HG03039 (cell line): ENCODE results near the gene FAM170A.
A peak's percentile ranks its signal among the peaks of the same experiment; 100 is the strongest.

Source experiments
- ATAC-seq: cut with Tn5 transposase; IDR thresholded peaks from one replicate; pipeline ENCODE4 v1.9.1; 2021; ENCODE audit warnings: mild to moderate bottlenecking, moderate library complexity; ENCODE audit not compliant: unreplicated experiment

Gene FAM170A, protein sequence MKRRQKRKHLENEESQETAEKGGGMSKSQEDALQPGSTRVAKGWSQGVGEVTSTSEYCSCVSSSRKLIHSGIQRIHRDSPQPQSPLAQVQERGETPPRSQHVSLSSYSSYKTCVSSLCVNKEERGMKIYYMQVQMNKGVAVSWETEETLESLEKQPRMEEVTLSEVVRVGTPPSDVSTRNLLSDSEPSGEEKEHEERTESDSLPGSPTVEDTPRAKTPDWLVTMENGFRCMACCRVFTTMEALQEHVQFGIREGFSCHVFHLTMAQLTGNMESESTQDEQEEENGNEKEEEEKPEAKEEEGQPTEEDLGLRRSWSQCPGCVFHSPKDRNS

DNA sequence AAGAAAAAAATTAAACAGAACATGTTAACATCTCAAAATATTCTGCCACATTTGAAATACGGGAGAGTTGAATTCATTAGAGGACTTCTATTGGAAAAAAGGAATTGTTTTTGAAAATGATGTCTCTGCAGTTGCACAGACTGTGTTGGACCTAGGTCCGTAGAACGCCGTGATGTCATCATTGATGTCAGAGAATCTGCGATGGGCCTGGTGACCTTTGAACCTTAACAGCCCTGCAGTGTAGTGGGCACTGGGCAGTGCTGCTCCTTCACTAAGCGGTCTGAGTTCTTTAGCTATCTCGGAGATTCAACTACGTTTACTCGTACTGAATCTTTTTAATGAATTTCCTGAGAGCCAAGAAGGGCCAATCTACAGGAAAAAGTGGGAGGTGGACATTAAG is at the start of gene FAM170A:
FAM170A (plus strand) TSS at position 220 of the 400 bp plus-strand sequence. CDS start 211 bp downstream, outside the sequence.
- no peak for ATAC-seq

DNA sequence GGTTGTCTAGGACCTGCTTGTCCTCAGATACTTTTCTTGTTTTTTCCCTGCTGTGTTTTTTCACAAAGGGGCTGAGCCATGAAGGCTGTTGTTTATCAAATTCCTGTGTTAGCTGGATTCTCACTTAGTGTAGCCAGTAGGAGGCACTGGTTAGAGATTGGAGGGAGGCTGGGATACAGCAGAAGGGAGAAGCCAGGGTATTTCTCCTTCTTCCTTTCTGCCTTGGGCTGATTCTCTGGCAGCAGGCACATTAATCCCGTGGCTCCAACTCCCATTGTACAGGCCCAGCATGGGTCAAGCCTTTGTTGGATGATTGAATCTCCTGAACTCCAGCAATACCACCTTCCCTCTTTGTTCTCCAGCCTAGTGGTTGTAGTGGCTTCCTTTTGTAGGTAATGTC is 46.4 kb upstream of the FAM170A start:
- no peak for ATAC-seq

DNA sequence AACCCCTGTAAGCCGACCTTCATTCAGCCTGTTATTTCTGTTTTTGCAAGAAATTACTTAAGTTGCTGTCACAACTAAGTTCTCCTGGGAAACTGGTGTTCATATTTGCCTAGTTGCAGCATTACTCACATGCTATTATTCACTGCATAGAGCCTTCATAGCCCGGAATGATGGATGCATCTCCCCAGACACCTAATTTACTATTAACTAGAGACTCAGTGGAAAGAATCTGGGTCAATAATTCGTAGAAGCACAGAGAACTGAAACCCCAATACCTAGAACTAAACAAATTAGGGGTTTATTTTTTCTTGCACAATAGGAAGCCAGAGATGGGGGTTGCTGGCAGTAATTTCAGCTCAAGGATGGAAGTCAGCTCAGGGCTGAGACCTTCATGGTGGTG is 45.7 kb upstream of the FAM170A start:
- peak; percentile 55 for ATAC-seq

DNA sequence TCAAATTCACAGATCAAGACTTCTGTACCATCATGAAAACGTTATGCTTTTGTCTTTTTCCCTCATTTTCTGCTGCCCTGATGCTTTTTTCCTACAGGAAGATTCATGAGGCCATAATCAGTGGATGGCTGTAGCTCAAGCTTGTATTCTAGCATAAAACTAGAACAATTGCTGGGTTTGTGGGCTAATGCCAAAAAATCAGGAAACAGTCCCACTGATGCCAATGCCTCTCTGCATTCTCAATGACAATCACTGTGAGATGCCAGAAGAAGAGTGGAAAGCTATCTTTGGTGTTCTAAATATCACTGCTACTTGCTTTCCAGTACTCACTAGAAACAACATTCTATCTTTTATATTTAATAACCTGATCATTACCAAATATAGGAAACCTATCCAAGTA is 33.3 kb upstream of the FAM170A start:
- ATAC-seq, result no peak

DNA sequence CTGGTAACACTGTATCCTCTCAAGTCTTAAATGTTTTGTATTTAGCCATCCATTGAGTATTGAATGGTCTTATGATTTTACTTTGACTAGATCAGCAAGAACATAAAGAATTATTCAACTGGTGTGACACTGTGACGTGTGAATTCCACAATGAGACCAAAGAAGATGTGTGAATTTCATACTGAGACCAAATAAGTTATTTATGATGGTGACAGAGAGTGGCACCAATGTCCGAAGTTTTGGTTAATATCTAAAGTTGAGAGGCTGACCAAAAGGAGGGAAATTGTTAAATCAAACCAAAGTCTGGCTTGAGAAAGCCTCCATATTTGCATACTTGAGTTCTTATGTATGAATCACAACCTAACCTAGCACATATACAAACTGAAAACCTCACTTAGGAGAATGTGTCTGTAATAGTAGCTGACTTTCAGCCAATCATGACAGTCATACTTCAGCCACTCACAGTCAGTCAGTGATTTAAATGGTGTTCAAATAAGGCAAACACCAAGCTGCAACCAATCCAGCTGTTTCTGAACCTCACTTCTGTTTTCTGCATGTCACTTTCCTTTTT is 31.5 kb upstream of the FAM170A start:
- no peak for ATAC-seq

DNA sequence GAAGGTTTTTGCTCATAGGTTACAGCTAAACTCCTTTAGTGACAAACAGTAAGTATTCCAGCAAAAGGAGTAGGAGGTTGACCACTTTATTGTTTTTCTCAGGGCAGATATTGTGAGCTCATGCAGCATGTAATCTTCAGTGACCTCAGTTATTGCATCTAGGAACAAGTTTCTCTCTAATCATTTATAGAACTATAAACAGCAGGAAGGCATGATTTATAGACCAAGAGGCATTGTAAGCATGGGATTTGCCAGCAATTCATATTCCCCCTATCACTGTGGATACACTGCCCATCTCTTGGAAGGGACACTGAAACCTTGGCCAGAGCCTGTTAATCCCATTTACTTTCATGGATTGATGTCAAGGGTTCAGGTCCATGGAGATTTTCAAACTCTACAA is 15.4 kb upstream of the FAM170A start:
- ATAC-seq, result no peak

DNA sequence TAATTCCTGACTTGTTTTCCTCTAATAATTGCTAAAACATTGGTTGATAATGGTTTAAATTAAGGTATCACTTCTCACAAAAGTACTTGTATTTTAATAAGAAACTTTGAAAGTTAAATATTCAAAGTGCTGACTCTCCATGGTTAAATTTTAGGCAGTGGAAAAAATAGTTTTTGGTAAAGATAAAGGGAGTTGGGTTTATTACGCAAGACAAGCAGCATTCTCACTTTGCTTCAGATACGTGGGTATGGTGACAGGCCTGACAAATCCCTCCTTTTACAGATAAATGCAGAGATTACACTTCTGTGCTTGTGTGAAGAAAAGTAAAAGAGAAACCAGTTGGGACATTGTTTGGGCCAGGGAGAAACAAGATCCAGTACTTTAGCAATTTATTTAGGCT is 14.5 kb upstream of the FAM170A start:
- ATAC-seq, result no peak

DNA sequence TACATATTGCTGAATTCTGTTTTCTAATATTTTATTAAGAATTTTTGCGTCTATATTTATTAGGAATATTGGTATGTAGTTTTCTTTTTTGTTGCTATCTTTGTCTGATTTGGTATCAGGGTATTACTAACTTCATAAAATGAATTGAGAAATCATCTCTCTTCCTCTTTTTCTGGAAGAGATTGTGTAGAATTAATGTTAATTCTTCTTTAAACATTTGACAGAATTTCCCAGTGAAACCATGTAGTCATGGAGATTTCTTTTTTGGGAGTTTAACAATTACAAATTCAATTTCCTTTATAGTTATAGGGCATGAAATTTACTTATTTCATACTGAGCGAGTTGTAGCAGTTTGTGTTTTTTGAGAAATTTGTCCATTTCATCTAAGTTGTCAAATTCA is 3.3 kb upstream of the FAM170A start:
- no peak for ATAC-seq

DNA sequence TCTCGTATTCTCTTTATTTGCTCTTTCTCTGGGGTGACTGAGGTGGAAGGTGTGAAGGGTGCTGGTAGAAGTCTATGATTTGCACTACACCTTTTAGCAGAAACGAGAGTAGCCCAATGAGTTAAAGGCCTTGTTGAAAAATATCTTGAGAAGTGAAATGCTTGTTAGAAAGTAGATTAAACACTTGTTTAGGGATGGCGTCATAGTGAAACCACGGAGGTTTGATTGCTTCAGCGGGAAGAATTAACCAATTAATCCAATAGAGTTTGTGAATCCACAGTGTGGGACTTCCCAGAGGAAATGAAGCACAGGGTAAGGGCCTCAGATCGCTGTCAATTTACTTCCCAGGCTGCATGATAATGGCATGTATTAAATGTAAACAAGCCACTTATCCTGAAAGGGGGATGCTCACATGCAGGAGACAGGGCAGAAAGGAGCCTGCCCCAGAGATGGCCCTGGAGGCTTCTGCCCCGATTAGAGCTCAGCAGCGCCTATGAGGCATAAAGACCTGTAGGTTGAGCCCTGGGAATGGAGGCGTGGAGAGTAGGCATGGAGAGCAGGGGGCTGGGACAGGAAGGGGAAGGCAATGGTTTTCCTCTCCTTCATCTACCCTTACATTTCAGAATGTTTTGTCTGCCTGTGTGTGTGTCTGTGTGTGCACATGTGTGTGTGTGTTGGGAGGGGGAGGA is 1.5 kb downstream of the FAM170A start:
- no peak for ATAC-seq

DNA sequence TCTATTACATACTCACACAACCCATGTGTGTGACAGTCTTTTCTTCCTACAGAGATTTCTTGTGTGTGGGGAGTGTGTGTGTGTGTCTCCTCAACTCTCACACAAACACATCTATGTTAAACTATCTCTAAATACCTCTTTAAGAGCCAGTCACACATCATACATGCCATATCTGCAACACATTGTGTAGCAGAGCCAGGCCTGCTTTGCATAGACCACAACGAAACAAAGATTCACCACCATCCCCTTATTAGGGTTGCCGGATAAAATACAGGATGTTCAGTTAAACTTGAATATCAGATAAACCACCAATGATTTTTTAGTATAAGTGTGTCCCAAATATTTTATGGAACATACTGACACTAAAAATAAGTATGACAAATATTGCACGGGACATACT is 2.3 kb downstream of the FAM170A start:
- no peak for ATAC-seq

DNA sequence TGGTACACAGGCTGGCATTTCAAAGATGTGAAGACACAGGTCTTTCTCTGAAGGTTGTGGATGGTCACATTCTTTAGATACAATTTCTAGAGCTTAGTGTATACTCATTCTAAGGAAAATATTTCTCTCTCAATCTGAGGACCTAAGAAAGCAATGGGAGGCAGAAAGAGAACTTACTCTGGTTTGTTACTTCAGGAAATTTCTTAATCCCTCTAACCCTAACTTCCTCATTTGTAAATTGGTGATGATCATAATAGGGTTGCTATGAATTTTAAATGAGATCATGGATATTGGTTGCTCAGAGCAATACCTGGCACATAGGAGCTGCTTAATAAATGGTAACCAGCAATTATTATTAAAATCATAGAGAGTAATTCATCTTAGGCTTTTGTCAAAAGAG is 22.1 kb downstream of the FAM170A start:
- ATAC-seq, result no peak

DNA sequence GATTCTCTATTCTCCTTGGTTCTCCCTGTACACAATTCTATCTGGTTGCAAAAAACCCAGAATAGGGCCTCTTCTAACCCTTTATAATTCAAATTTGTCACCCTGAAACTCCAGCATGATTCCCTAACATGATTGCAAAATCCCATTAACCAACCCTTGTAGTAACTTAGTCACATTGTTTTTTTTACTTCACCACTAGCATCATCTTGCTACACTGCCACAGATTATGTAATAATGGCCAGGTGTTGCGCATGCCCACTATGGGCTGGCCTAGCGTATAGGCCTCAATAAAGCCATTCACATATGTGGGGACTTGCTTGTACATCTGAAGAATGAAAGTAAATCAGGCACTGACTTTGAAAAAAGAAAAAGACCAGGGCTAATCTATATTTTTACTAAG is 25.7 kb downstream of the FAM170A start:
- ATAC-seq, result no peak

DNA sequence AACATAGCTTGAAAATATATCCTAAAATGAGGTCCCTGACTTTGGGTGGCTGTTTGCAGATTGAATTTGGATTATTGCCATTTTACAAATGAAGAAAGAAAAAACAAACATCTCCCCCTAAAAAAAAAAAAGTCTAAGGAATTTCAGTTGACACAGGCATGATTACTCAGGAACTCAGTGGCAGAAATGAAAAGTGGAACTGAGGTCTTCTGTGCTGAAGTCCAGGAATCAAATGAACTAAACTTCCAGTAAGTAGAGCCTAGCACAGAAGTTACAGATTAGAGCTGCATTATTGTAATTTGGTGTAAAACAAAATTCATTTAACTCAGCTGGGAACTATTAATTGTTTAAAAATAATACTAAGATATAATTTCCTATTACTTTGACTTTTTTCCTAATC is 26.7 kb downstream of the FAM170A start:
- ATAC-seq, result no peak

DNA sequence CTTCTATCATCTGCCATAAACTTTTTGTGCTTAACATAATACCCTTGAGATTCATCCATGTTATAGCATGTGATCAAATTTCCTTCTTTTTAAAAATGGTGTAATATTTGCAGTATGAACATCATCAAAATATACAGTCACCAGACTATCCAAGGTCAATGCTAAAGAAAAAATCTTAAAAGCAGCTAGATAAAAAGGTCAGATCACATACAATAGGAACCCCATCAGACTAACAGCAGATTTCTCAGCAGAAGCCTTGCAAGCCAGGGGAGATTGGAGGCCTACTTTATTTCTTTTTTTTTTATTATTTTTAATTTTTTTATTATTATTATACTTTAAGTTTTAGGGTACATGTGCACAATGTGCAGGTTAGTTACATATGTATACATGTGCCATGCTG is 37.2 kb downstream of the FAM170A start:
- no peak for ATAC-seq

DNA sequence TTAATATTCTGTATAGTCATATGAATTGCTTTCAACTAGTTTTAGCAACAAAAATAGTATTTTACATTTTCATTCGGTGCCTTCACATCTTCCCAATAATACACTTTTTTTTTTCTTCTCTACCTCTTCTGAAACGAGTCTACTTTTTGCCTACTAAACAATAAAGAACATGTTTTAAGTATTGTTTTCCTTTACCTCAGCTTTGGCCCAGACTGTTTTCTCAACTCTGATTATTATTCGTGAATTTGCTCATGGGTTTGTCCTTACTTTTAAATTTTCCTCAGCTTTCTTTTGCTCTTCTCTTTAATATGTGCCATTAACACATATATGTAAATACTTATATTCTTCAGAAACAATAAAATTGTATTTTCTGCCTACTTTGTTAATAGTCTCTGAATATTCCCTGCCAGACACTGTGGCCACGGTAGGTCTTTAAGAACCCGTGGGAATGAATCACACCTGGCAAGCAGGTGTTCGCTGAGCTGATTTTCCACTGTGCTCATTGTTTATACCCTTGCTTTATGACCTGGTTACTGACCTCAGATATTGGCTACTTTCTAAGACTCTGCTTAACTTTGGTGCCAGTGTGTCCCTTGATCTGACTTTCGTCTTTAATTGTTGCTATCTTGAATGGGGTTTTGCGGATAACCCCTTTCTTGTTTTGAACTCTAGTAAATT is 49.1 kb downstream of the FAM170A start:
- no peak for ATAC-seq

DNA sequence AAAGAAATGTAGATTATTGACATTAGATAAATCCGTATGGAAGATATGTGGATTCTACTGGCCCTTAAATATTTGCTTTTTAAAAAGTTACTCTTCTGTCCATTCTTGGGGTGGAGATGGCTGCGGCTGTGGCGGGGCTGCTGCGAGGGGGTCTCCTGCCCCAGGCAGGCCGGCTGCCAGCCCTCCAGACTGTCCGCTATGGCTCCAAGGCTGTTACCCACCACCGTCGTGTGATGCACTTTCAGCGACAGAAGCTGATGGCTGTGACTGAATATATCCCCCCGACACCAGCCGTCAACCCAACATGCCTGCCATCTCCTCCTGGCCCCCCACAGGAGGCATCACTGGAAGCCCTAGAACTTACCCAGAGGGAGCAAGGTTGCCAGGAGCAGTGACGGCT is 50.7 kb downstream of the FAM170A start:
- no peak for ATAC-seq

DNA sequence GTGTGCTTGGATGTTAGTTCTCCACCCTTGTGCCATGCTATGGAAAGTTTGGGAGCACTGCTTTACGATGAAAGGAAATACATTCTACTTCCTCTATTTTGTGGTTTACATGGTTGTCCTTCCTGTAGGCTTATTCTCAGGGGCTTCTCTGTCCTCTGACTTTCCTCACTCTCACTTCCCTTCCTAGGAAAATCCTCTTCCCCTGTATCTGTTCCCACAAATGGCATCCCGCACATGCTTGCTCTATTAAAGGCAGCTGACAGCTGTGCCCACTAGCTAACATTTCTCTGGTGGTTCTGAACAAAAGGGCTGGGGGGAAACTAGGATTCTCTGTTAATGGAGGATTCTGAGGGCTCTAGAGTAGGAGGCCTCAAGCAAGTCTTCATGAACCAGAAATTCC is 52.4 kb downstream of the FAM170A start:
- ATAC-seq, result no peak

DNA sequence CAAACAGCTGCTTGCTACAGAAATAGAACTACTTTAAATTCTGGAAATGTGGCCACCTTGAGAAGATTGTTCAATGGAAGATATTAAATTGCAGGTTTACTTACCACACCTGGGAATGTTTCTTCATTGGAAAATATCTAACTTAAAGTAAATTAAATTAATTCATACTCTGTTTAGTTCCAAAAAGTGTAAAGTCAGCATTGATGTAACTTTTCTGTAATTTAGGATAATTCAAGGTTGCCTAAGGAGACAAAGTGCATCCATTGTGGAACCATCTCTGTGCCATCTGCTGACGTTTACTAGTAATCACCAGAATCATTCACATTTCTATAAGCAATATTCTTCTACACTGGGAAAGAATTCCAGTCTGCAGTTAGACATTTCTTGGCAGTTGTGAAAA is 53.0 kb downstream of the FAM170A start:
- ATAC-seq, result no peak
